ENCODE measurements around the gene BRPF3. TPM values are rescaled to one million over a fixed set of nuclear protein-coding genes. Genes with fewer than 3 reads are reported as not detected.

Gene BRPF3
- total RNA-seq, 1 donor from 2014 or later: 32.0 TPM

DNA sequence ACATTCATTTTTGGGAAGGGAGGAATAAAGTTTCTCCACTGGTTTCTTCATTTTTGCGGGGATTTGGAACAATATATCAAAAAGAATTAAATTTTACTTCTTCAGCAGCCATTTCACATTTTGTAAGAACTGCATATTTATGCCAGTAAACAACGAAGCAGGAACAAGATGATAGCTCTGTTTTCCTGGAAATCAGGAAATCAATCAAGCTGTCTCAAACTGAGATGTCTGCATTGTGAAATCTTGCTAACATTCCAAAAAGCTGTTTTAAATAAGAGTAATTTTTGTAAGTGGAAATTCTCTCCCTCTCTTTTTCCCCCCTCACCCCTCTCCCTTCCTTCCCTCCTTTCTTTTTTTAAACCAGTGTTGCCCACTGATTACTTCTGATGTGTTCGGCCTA, 46.3 kb upstream of the BRPF3 start:
- H3K9ac ChIP-seq (ENCODE audit: low read length): no peak overlapping the region
- H3K27me3 Mint-ChIP-seq (ENCODE audit: low read depth, unreplicated experiment): peaks cover 2% of the 10 kb centered on the region
- no peak overlapping the region for H3K4me2 ChIP-seq (ENCODE audit: low read length)
- no peaks in the 10 kb centered on the region for H3K36me3 ChIP-seq (ENCODE audit: insufficient read depth, low read length)
- H3K4me3 Mint-ChIP-seq (ENCODE audit: unreplicated experiment): no peak overlapping the region
- H3K4me1 Mint-ChIP-seq (ENCODE audit: low read depth, unreplicated experiment): no peaks in the 10 kb centered on the region
- TF ChIP-seq, protein P1, sequence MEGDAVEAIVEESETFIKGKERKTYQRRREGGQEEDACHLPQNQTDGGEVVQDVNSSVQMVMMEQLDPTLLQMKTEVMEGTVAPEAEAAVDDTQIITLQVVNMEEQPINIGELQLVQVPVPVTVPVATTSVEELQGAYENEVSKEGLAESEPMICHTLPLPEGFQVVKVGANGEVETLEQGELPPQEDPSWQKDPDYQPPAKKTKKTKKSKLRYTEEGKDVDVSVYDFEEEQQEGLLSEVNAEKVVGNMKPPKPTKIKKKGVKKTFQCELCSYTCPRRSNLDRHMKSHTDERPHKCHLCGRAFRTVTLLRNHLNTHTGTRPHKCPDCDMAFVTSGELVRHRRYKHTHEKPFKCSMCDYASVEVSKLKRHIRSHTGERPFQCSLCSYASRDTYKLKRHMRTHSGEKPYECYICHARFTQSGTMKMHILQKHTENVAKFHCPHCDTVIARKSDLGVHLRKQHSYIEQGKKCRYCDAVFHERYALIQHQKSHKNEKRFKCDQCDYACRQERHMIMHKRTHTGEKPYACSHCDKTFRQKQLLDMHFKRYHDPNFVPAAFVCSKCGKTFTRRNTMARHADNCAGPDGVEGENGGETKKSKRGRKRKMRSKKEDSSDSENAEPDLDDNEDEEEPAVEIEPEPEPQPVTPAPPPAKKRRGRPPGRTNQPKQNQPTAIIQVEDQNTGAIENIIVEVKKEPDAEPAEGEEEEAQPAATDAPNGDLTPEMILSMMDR (IDR thresholded peaks at IDR 0.05; ENCODE audit: insufficient read depth, low read depth, low read length): no peak
- no peak for TF ChIP-seq EZH2 (IDR thresholded peaks at IDR 0.05; ENCODE audit: insufficient read depth, low read length)
- DNase-seq (ENCODE audit: low read depth): no peak
- FAIRE-seq: no peak
- H2AFZ ChIP-seq (ENCODE audit: low read depth, low read length): no peak overlapping the region
- no peaks in the 10 kb centered on the region for H3K4me1 ChIP-seq (ENCODE audit: insufficient read depth, low read length)
- no peaks in the 10 kb centered on the region for H3K36me3 Mint-ChIP-seq (ENCODE audit: low read depth, unreplicated experiment)
- no peaks in the 10 kb centered on the region for H4K20me1 ChIP-seq (ENCODE audit: insufficient read depth, low read length)
- no peaks in the 10 kb centered on the region for H3K9me3 ChIP-seq (ENCODE audit: insufficient read depth, low read depth, low read length)
- H3K9me3 Mint-ChIP-seq (ENCODE audit: unreplicated experiment): peaks cover 16% of the 10 kb centered on the region
- H3K27me3 ChIP-seq (ENCODE audit: insufficient read depth, low read length): no peaks in the 10 kb centered on the region
- H3K27ac ChIP-seq (ENCODE audit: low read depth, low read length): no peak overlapping the region
- no peak overlapping the region for H3K27ac Mint-ChIP-seq (ENCODE audit: unreplicated experiment)
- H3K4me3 ChIP-seq (ENCODE audit: insufficient read depth, low read depth, low read length): no peak overlapping the region
- H3K79me2 ChIP-seq (ENCODE audit: insufficient read depth, low read length): no peaks in the 10 kb centered on the region

DNA sequence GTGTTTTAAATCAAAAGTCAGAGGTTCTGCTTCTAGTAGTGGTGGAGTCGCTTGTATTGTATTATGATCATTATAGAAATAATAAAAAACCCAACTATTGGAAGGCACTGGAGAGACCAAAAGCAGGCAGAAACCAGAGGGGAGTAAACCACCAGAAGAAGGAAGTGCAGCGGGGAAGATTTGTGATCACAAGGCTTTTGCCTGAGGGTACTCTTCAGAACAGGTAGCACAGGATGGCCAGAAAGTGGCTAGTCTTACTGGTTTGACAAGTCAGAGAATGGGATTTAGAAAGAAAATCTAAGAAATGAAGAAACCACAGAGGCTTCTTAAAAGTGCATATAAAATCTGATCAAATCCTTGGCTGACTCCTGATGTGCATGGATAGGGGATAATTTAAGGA, 42.3 kb upstream of the BRPF3 start:
- Histone ChIP-seq H3K27me3 (ENCODE audit: insufficient read depth, low read length) (no peaks in the 10 kb centered on the region), H4K20me1 (ENCODE audit: insufficient read depth, low read length) (no peaks in the 10 kb centered on the region), H3K4me1 (ENCODE audit: insufficient read depth, low read length) (no peaks in the 10 kb centered on the region), H3K79me2 (ENCODE audit: insufficient read depth, low read length) (no peaks in the 10 kb centered on the region), H3K4me3 (ENCODE audit: insufficient read depth, low read depth, low read length) (no peak overlapping the region), H3K4me2 (ENCODE audit: low read length) (no peak overlapping the region), H3K36me3 (ENCODE audit: insufficient read depth, low read length) (no peaks in the 10 kb centered on the region), H3K9me3 (ENCODE audit: insufficient read depth, low read depth, low read length) (no peaks in the 10 kb centered on the region), H2AFZ (ENCODE audit: low read depth, low read length) (no peak overlapping the region), H3K9ac (ENCODE audit: low read length) (no peak overlapping the region), H3K27ac (ENCODE audit: low read depth, low read length) (no peak overlapping the region)
- no peak overlapping the region for H3K27ac Mint-ChIP-seq (ENCODE audit: unreplicated experiment)
- FAIRE-seq (no peak), DNase-seq (ENCODE audit: low read depth) (no peak)
- no peaks in the 10 kb centered on the region for H3K4me1 Mint-ChIP-seq (ENCODE audit: low read depth, unreplicated experiment)
- no peak for TF ChIP-seq EZH2 (IDR thresholded peaks at IDR 0.05; ENCODE audit: insufficient read depth, low read length)
- TF ChIP-seq, protein P1 (IDR thresholded peaks at IDR 0.05; ENCODE audit: insufficient read depth, low read depth, low read length): no peak
- no peaks in the 10 kb centered on the region for H3K27me3 Mint-ChIP-seq (ENCODE audit: low read depth, unreplicated experiment)
- no peaks in the 10 kb centered on the region for H3K36me3 Mint-ChIP-seq (ENCODE audit: low read depth, unreplicated experiment)
- no peak overlapping the region for H3K4me3 Mint-ChIP-seq (ENCODE audit: unreplicated experiment)
- H3K9me3 Mint-ChIP-seq (ENCODE audit: unreplicated experiment): peaks cover 20% of the 10 kb centered on the region

DNA sequence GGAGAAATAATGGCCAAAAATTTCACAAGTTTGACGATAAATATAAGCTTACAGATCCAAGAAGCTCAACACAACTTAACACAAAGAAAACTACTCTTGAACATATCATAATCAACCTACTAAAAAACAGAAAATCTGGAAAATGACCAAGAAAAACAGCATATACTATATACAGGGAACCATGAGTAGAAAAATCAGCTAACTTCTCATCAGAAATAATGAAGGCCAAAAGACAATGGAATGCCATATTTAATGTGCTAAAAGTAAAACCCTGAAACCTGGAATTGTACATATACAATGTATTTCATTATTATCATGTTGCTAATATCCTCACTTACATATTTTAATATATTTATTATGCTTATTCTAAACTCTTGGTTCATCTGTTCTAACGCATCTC, 40.9 kb upstream of the BRPF3 start:
- H3K27ac Mint-ChIP-seq (ENCODE audit: unreplicated experiment): no peak overlapping the region
- Histone ChIP-seq H3K4me2 (ENCODE audit: low read length) (no peak overlapping the region), H3K36me3 (ENCODE audit: insufficient read depth, low read length) (no peaks in the 10 kb centered on the region), H3K4me1 (ENCODE audit: insufficient read depth, low read length) (no peaks in the 10 kb centered on the region), H3K9ac (ENCODE audit: low read length) (no peak overlapping the region), H2AFZ (ENCODE audit: low read depth, low read length) (no peak overlapping the region), H3K27ac (ENCODE audit: low read depth, low read length) (no peak overlapping the region), H3K27me3 (ENCODE audit: insufficient read depth, low read length) (no peaks in the 10 kb centered on the region), H3K4me3 (ENCODE audit: insufficient read depth, low read depth, low read length) (no peak overlapping the region), H4K20me1 (ENCODE audit: insufficient read depth, low read length) (no peaks in the 10 kb centered on the region), H3K79me2 (ENCODE audit: insufficient read depth, low read length) (no peaks in the 10 kb centered on the region), H3K9me3 (ENCODE audit: insufficient read depth, low read depth, low read length) (no peaks in the 10 kb centered on the region)
- TF ChIP-seq, protein P1 (IDR thresholded peaks at IDR 0.05; ENCODE audit: insufficient read depth, low read depth, low read length): no peak
- no peak for TF ChIP-seq EZH2 (IDR thresholded peaks at IDR 0.05; ENCODE audit: insufficient read depth, low read length)
- no peaks in the 10 kb centered on the region for H3K36me3 Mint-ChIP-seq (ENCODE audit: low read depth, unreplicated experiment)
- no peaks in the 10 kb centered on the region for H3K27me3 Mint-ChIP-seq (ENCODE audit: low read depth, unreplicated experiment)
- FAIRE-seq: no peak
- H3K4me3 Mint-ChIP-seq (ENCODE audit: unreplicated experiment): no peak overlapping the region
- H3K9me3 Mint-ChIP-seq (ENCODE audit: unreplicated experiment): peaks cover 28% of the 10 kb centered on the region
- H3K4me1 Mint-ChIP-seq (ENCODE audit: low read depth, unreplicated experiment): peaks cover 5% of the 10 kb centered on the region
- DNase-seq (ENCODE audit: low read depth): no peak

All from astrocyte (in vitro differentiated cells and primary cell).